GM18520 (cell line): ENCODE results near the gene SLX4IP.

Source experiments
- ATAC-seq: cut with Tn5 transposase; IDR thresholded peaks from one replicate; pipeline ENCODE4 v1.9.1; 2021; ENCODE audit not compliant: unreplicated experiment

SLX4IP gene

GRCh38 chr20:10625641-10626040, 190.5 kb downstream of the SLX4IP start:
- no peak for ATAC-seq

- ATAC-seq, result no peak
These were observed 191.8 kb downstream of the SLX4IP start for GRCh38 chr20:10626896-10627295.

- ATAC-seq, result no peak
These were observed 195.0 kb downstream of the SLX4IP start for GRCh38 chr20:10629946-10630650.

GRCh38 chr20:10631126-10631525, 196.0 kb downstream of the SLX4IP start:
- ATAC-seq, result no peak

GRCh38 chr20:10632721-10633509, 197.8 kb downstream of the SLX4IP start:
- no peak for ATAC-seq

GRCh38 chr20:10633718-10634117, 198.6 kb downstream of the SLX4IP start:
- ATAC-seq, result no peak

- no peak for ATAC-seq
These were observed 199.1 kb downstream of the SLX4IP start for GRCh38 chr20:10634211-10634610.

GRCh38 chr20:10634683-10635411, 199.7 kb downstream of the SLX4IP start:
- ATAC-seq, result no peak

- no peak for ATAC-seq
These were observed 200.5 kb downstream of the SLX4IP start for GRCh38 chr20:10635476-10636208.

GRCh38 chr20:10636326-10636818, 201.3 kb downstream of the SLX4IP start:
- ATAC-seq, result no peak

GRCh38 chr20:10637031-10637559, 202.0 kb downstream of the SLX4IP start:
- no peak for ATAC-seq

- ATAC-seq, result no peak
These were observed 202.5 kb downstream of the SLX4IP start for GRCh38 chr20:10637563-10637962.

- no peak for ATAC-seq
These were observed 204.1 kb downstream of the SLX4IP start for GRCh38 chr20:10639077-10639736.

- ATAC-seq, result no peak
These were observed 204.8 kb downstream of the SLX4IP start for GRCh38 chr20:10639737-10640556.

GRCh38 chr20:10640897-10641296, 205.8 kb downstream of the SLX4IP start:
- ATAC-seq, result no peak

- no peak for ATAC-seq
These were observed 206.4 kb downstream of the SLX4IP start for GRCh38 chr20:10641467-10641866.

- no peak for ATAC-seq
These were observed 206.8 kb downstream of the SLX4IP start for GRCh38 chr20:10641893-10642292.

- ATAC-seq, result no peak
These were observed 207.9 kb downstream of the SLX4IP start for GRCh38 chr20:10642856-10643559.

- ATAC-seq, result no peak
These were observed 208.4 kb downstream of the SLX4IP start for GRCh38 chr20:10643560-10643873.
